NCI-H187 treated with DMSO at 0.1 percent for 48 hours (cell line): Measurements from ENCODE around the gene LRRC8E.
"Not testable (repeated sequence)": the region's sequence is repeated elsewhere in the genome, so short reads cannot be mapped to it uniquely, and the experiment has no call there.

Experiments
- DNase-seq: peaks from one replicate; lab custom pipeline; 2025; lab: John Stamatoyannopoulos, UW

The LRRC8E gene

DNA sequence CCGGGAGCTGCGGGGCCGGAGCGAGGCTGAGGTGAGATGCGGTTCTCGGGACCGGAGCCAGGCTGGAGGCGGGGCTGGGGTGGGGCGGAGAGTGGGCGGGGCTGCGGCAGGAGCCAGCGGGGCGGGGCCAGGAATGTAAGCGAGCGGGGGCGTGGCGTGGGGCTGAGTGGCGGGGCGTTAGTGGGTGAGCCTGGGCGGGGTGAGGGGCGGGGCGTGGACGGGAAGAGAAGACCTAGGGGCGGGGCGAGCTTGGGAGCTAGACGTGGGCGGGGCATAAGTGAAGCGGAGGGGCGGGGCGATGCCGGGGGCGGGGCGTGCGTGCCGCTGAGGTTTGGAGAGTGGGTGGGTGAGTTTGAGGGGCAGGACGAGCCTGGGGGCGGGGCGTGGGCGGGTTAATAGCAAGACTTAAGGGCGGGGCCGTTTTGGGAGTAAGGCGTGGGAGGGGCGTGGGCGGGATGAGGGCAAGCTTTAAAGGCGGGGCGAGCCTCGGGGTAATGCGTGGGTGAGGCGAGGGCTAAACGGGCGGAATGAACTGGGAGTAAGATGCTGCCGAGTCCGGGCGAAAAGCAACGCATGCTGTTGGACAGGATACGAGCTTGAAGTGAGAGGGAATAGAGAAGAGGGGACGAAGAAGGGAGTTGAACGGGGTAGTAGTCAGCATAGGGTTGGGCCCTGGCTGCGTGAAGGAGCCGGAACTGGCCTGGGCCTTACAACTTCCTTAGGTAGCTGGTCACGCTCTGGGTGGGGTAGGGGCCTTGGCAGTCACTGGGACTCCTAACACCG lies 32.4 kb downstream of the LRRC8E start:
- DNase-seq = peak; percentile 66

DNA sequence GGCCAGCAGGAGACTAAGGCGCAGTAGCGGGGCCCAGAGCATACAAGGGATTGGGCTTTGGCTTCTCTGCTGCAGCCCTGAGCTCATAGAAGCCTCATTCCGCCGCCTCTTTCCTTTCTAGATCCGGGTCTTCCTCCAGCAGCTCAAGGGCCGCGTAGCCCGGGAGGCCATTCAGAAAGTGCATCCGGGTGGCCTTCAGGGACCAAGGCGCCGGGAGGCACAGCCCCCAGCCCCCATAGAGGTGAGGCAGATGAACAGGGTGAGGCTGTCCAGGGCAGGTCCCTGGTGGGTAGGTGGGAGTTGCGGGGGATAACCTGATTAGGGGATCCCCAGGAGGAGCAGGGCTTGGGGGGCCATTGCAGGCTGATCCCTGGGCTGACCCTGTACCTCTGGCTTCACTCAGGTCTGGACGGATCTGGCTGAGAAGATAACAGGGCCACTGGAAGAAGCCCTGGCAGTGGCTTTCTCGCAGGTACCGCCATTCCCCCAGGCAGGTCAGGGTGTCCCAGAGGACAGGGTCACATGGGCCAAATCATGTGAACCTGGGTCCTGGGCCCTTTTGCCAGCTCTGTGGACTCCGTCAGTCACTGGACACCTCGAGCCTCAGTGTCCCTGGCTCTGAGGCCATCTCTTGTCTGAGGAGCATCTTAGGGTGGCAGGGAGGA lies 33.1 kb downstream of the LRRC8E start:
- DNase-seq = no peak

DNA sequence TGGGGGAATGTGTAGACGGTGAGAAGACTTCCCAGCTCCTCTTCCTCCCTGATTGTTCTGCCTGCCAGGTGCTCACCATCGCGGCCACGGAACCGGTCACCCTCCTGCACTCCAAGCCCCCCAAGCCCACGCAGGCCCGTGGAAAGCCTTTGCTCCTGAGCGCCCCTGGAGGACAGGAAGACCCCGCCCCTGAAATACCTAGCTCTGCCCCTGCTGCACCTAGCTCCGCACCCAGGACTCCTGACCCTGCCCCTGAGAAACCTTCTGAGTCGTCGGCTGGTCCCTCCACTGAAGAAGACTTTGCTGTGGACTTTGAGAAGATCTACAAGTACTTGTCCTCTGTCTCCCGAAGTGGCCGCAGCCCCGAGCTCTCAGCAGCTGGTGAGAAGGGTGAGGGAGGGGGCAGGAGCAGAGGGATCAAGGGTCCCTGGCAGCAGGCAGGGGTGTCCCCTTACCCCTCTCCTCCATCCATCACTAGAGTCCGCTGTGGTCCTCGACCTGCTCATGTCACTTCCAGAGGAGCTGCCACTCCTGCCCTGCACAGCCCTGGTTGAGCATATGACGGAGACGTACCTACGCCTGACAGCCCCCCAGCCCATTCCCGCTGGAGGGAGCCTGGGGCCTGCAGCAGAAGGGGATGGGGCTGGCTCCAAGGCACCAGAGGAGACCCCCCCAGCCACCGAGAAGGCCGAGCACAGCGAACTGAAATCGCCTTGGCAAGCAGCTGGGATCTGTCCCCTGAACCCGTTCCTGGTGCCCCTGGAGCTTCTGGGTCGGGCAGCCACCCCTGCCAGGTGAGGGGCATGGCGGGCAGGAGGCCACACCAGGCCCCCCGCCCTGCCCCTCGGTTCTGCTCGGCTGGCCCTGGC lies 33.9 kb downstream of the LRRC8E start:
- no peak for DNase-seq

DNA sequence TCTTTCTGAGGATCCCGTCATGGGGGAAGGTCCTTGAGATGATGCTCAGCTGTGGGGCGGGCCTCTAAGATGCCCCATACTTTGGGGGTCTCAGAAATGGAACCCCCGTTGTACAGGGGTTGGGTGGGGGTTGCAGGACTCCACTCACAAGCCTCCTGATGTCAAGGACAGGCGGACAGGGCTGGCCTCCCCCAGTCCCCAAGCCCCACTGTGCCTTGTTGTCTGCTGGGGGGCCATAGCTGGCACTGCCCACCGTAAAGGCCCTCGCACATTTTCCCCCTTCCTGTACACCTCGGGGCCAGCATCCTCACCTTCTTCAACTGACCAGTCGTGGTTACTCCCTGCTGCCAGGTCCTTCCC lies 34.5 kb downstream of the LRRC8E start:
- DNase-seq = no peak

DNA sequence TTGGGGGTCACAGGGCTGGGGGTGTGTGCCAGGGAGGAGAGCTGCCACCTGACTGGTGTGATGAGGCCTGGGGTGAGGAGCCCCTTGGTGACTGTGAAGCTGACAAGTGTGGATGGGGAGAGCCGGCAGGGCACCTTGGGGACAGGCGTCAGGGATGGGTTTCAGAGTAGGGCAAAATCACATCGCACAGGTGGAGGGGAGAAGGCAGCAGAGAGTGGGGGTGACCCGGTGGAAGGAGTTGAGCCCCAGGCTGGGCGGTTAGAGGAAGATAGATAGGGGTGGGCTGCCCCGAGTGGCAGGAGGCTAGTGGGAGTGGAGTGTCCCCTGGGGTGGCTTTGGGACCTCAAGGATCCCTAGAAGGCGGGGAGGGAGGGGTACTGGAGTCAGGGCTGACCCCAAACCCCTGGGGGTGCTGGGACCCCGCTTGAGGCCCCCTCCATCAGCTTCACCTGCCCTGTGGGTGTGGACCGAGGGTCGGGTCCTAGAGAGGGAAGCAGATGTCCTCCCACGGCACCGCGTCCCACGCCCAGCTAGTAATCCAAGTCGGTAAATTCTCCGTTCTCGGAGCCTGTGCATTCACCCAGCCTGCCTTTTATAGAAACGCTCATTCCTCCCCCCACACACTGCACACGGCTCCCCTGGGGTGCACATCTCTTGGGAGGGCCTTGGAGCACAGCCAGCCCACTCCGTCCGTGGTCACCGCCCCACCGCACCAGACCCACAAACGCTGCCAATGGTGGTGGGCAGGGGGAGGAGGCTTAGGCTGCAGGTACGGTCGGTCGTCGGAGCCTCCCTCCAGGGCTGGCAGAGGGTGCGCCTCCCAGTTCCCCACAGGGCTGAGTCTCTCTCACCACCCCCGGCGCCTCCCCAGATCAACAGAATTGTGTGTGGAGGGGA lies 35.2 kb downstream of the LRRC8E start:
- DNase-seq = no peak

GRCh38 chr19:7924241-7924640 lies 35.9 kb downstream of the LRRC8E start:
- DNase-seq = no peak

GRCh38 chr19:7924651-7925170 lies 36.4 kb downstream of the LRRC8E start:
- no peak for DNase-seq

DNA sequence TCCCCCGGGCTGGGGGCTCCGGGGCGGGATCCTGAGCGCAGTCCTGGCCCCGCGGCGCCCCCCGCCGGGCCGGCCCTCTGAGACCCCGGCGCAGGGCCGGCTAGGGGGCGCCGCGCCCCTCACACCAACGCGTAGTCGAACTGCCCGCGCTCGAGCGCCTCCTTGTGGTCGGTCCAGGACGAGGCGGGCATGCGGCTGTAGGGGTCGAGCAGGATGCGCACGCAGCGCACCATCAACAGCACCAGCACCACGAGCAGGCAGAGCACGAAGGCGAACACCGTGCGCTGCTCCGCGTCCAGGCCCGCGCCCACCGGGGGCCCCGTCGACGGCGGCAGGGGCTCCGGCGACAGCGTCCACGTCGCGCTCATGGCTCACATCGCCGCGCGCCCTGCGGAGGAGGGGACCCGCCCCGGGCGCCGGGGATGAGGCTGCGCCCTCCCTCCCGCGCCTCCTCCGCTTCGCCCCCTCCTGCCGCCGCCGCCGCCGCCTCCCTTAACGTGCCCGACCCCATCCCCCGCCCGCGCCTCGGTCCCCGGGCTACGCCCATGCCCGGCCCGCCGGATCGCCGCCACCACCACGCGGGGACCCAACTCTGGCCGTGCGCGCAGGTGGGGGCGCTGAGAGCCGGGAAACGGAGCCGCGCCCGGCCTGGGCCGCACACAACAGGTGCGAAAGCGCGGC lies 37.0 kb downstream of the LRRC8E start:
- no peak for DNase-seq

DNA sequence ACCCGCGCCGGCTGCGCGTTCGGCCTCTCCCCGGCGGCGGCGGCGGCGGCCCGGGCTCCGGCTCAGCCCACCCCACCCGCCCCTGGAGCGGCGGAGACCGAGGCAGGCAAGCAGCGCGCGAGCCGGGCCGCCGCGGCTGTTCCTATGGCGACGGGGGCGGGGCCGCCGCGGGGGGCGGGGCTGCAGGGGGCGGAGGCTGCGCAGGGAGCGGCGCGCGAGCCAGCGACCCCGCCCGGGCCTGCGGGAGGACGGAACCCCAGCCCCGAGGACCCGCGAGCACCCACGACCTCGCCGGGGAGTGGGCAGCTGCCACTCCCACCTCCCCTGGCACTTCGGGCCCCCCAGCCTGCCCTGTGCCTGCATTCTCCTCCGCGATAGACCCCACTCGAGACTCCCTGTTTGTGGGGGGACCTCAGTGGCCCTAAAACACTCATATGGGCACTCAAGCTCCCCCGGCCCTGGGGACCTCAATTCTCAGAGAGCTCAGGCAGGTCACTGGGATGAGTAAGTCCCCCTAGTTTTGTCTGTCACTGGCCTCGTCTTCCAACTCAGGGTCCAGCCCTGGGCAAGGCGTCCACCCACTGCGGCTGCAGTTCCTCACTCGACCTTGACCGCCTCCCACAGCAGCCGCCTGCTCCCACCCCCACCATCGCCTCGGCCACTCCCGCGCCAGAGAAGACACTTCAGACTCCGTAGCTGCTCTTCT lies 37.9 kb downstream of the LRRC8E start, which contains the start of gene CTXN1:
CTXN1 (minus strand) TSS at position 115 of the 706 bp plus-strand sequence. CDS start 597 bp downstream, outside the sequence.
- DNase-seq = no peak

DNA sequence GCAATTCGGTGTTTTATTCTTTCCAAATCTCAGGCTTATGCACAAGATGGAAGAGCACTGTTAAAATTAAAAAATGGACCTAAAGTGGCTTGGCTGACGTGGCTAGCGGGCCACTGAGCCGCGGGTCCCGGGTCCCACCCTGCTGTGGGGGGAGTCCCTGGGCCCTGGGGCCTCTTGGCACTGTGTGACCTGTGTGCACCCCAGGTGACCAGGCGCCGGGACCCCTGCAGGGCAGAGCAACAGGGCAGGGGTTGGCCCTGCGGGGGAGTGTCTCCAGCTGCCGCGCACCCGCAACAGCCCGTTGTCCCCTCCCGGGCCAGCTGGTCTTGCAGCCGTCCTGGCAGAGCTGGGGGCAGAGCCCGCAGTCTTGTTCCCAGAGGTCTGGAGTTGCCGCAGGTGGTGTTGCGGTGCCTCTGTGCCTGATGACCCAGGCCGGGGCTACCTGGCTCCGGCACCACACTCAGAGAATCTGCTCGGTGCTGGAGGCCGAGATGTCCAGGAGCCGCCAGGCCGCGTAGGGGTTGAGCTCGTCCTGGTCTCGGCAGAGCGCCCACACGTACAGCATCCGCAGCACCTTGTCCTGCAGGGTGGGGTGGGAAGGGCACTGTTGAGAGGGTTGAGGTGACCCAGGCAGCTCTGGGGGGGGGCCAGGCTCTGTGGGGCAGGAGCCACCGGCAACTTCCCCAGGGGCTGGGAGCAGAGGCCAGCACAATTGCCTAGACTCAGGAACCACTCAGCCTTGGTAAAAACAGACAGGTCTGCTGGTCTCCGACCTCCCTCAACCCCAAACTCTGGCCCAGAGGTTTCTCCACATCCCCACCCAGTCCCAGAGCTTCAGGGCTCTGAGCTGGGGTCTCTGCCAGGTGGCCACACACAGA lies 38.7 kb downstream of the LRRC8E start:
- DNase-seq = no peak

GRCh38 chr19:7927605-7928333 lies 39.5 kb downstream of the LRRC8E start:
- no peak for DNase-seq

GRCh38 chr19:7928334-7928706 lies 40.0 kb downstream of the LRRC8E start:
- DNase-seq = no peak

GRCh38 chr19:7928741-7929701 lies 40.7 kb downstream of the LRRC8E start:
- no peak for DNase-seq

- DNase-seq = not testable (repeated sequence)
These were observed 41.7 kb downstream of the LRRC8E start for GRCh38 chr19:7930030-7930429.

GRCh38 chr19:7930765-7931164 lies 42.5 kb downstream of the LRRC8E start:
- DNase-seq = no peak

DNA sequence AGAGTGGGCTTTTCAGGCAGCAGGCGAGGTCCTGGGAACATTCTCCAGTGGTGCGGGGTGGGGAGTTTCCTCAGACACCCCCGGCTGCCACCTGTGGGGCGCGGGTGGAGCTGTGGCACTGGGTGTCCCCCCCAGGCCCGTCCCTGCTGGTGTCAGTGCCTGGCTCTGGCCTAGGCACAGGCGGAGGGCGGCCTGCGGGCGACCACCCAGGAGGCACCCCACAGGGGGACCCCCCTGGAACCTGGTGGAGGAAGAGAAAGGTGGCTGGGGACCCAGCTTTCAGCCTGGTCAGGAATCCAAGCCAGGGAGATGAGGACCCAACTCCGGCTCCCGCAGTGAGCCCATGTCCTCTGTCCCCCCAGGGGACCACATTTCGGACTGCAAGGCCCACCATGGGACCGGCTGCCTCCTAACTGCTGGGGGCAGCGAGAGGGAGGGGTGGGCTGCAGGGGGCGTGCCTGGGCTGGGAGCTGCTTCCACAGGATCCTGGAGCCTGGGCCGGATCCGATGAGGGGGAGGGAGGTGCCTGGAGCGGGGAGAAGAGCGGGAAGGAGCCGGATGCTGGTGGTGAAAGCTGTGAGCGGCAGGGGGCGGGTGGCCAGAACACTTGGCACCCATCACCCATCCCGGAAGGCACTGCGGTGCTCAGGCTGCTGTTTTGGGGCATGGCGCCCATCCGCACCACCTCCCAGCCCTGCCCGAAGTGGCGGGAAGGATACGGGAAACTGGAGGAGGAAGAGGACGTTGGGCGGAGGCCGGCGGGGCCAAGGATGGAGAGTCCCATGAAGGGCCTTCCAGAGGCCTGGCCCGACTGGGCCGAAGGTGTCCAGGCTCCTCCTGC lies 43.1 kb downstream of the LRRC8E start:
- DNase-seq = no peak
